ENCODE results near the gene TOLLIP.
A peak's percentile ranks its signal among the peaks of the same experiment; 100 is the strongest.

The TOLLIP gene

DNA sequence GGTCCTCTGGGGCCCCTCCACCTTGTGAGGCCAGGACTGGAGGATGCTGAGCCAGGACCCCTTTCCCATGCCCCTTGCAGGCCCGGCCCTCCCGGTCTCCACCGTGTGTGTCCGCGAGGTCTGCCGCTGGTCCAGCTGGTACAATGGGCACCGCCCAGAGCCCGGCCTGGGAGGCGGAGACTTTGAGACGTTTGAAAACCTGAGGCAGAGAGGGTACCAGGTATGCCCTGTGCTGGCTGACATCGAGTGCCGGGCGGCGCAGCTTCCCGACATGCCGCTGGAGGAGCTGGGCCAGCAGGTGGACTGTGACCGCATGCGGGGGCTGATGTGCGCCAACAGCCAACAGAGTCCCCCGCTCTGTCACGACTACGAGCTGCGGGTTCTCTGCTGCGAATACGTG, 68.7 kb downstream of the TOLLIP start:
- no peak for DNase-seq

GRCh38 chr11:1239596-1240205, 69.7 kb downstream of the TOLLIP start:
- no peak for DNase-seq

- DNase-seq = no peak
Observed at GRCh38 chr11:1238767-1239595, 70.5 kb downstream of the TOLLIP start.

DNA sequence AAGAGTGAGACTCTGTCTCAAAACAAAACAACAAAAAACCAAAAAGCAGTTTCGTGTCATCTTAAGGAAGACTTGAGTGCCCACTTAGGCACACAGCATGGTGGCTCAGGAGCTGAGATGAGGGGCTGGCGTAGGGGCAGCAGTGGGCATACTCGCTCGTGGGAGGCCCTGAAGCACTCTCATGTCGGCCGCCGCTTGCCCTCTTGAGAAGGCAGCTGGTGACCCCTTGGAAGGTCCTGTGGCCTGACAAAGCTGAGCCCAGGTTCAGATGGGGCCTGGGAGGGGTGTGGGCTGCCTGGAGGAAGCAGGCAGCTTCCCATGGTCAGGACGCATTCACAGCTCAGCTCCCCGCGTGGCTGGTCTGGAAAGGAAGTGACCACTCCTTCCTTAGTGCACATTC, 71.6 kb downstream of the TOLLIP start:
- no peak for DNase-seq

- DNase-seq = no peak
Observed at GRCh38 chr11:1237128-1237580, 72.3 kb downstream of the TOLLIP start.

- no peak for DNase-seq
Observed at GRCh38 chr11:1236316-1237127, 72.9 kb downstream of the TOLLIP start.

DNA sequence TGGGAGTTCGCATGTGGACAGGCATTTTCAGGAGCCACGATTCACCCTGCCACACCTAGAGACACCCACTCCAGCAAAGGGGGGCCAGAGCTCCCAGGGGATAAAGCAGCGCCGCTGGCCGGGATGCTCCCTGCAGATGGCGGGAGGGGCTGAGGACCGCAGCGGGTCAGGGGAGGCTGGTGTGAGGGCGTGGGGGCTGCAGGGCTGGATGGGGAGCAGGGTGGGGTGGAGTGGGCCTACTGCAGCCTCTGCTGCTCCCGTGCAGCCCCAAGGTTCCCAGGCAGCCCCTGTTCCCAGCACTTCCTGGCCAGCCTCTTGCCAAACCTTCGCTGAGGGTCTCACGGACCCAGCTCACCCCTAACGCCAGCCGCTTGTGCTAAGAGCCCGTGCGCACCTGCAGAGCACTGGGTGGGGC, 73.5 kb downstream of the TOLLIP start:
- no peak for DNase-seq

GRCh38 chr11:1235306-1235900, 74.0 kb downstream of the TOLLIP start:
- DNase-seq = peak; percentile 3

DNA sequence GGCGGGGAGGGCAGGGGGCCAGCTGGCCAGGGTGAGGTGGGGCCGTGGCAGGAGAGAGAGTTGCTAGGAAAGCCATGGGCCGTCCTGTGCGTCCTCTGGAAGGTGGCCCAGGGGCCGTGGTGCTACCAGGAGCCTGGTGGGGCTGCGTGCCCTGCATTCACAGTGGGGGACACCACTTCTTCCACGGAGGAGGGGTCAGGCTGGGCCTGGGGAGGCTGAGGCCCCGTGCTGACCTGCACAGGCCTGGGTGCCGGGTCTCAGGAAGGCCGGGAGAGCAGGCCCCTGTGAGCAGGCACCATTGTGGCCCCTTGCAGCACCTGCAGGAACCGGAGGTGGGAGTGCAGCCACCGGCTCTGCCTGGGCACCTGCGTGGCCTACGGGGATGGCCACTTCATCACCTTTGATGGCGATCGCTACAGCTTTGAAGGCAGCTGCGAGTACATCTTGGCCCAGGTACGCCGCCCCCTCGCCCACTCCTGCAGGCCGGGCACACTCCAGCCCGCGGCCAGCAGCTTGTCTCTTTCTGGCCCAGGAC, 74.6 kb downstream of the TOLLIP start:
- no peak for DNase-seq

- DNase-seq = no peak
Observed at GRCh38 chr11:1234054-1234720, 75.2 kb downstream of the TOLLIP start.

DNA sequence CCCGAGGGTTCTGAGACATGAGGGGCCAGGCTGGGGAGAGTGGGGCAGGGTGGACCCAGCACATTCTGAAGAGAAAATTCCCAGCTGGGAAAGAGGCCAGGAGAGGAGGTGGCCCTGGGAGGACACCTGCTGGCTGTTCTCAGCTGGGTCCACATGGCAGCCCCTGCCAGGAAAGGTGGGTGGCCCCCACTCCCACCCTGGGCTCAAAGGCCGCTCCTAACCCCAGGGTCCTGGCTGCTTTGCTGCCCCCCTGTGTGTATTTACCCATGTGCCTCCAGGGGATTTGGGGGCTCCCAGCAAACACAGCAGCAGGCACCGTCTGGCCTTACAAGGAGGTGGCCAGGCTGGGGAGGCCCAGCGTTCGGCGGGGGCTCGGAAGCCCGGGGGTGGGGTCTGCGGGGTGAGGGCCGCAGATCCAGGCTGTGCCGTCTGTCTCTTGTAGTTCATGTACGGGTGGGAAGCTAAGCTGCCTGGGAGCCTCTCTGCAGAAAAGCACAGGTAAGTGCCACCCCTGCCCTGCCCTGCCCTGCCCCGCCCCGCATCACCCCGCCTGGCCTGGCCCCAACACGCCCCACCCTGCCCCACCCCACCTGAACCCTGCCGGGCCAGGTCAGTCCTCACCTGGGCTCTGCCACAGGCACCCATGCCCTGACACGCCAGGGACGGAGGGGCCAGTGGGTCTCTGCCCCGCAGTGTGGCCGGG, 75.9 kb downstream of the TOLLIP start:
- no peak for DNase-seq

DNA sequence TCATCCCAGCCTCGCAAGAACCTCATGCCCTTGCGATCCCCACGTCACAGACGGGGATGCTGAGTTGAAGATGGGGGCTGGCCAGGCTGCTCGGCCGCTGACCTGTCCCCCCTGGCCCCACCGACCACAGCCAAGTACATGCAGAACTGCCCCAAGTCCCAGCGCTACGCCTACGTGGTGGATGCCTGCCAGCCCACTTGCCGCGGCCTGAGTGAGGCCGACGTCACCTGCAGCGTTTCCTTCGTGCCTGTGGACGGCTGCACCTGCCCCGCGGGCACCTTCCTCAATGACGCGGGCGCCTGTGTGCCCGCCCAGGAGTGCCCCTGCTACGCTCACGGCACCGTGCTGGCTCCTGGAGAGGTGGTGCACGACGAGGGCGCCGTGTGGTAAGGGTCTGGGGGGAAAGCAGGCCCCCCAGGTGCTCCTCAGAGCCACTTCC, 76.5 kb downstream of the TOLLIP start:
- DNase-seq = no peak

DNA sequence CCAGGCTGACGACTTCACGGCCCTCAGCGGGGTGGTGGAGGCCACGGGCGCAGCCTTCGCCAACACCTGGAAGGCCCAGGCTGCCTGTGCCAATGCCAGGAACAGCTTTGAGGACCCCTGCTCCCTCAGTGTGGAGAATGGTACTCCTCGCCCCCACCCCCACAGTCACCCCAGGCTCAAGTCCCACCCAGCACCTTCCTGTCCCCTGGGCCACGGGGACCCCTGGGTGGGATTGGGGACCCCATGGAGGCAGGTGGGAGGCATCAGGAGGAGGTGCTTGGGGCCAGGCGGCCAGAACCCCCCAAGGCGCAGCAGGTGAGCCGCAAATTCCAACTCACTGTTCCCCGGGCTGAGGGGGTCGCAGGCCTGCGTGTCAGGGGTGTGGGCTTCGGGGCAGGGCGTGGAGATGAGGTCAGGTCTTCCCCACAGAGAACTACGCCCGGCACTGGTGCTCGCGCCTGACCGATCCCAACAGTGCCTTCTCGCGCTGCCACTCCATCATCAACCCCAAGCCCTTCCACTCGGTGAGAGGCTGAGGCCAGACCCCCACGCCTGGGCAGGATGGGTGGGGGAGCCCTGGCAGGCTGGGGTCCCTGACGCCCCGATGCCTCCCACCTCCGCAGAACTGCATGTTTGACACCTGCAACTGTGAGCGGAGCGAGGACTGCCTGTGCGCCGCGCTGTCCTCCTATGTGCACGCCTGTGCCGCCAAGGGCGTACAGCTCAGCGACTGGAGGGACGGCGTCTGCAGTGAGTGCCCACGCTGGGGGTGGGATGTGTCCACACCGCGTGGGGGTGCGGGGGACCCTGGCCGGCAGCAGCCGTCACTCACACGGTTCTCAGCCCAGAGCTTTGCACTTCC, 77.2 kb downstream of the TOLLIP start:
- DNase-seq = no peak

DNA sequence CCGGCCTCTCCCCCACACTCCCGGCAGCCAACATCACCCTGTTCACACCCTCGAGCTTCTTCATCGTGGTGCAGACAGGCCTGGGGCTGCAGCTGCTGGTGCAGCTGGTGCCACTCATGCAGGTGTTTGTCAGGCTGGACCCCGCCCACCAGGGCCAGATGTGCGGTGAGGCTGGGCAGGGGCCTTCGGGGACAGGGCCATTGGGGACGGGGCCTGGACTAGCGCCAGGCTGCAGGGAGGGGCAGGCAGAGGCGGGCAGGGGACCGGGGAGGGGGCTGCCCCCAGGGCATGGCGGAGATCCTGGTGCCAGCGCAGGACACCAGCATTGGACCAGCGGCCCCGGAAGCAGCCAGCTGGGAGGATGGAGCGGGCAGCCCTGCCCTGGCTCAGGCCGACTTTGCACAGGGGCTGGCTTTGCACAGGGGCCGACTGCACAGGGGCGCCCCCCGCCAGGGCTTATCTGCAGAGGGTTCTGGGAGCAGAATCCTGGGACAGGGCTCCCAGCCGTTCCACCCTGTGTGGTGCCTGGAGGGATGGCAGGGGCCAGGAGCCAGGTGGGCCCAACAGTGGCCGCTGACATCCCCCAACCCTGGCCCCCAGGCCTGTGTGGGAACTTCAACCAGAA, 77.9 kb downstream of the TOLLIP start:
- no peak for DNase-seq

GRCh38 chr11:1230456-1231395, 78.7 kb downstream of the TOLLIP start:
- DNase-seq = no peak

GRCh38 chr11:1230121-1230455, 79.3 kb downstream of the TOLLIP start:
- DNase-seq = no peak

GRCh38 chr11:1229471-1230120, 79.8 kb downstream of the TOLLIP start:
- DNase-seq = no peak

GRCh38 chr11:1228921-1229451, 80.4 kb downstream of the TOLLIP start:
- DNase-seq = no peak
